Fibroblast of peridontal ligament (primary cell): ENCODE results near the gene ASIC4.

ENCODE experiments used
- DNase-seq: peaks from one replicate; pipeline ENCODE4 v3.0.0-alpha.2; 2010; ENCODE audit errors: extremely low read depth

The ASIC4 gene

DNA sequence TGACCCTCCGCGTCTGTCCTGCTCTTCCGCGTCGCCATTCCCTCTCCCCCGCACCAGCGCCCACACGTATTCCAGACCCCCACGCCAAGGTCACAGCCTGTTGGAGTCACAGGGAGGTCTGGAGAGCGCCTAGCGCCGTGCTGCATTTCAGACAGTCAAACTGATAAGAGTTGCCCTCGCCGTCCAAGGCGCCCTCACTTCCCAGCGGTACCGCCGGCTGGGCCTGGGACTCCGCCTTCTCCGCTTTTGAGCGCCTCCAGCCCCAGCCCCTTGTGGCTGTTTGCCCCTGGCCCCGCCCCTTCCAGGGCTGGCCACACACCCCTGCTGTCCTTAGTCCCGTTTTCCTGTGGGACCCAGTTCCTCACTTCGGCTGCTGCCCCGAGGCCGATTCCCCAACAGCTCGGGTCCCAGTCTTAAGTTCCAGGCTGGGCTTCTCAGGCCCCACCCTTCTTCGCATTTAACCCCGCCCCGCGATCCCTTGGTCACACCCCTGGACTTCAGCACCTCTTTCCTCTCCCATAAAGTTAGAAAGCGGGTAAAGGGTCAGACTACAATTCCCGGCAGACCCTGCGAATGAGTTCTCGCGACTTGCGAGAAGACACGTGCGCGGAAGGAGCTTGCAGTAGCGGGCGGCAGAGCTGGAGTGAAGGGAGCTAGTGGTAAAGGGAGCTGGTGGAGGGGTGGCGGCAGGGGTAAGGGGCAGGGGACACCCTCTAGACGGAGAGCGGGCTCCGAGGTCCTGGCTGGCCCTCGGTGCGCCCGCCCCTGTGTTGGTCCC lies 15.8 kb upstream of the ASIC4 start, which contains the start of gene GMPPA:
TSS of gene GMPPA (plus strand) at position 612 of the 778 bp plus-strand sequence. CDS start 1,085 bp downstream, outside the sequence.
- peak; percentile 99 for DNase-seq

GRCh38 chr2:219499058-219499307 lies 15.3 kb upstream of the ASIC4 start:
- no peak for DNase-seq

DNA sequence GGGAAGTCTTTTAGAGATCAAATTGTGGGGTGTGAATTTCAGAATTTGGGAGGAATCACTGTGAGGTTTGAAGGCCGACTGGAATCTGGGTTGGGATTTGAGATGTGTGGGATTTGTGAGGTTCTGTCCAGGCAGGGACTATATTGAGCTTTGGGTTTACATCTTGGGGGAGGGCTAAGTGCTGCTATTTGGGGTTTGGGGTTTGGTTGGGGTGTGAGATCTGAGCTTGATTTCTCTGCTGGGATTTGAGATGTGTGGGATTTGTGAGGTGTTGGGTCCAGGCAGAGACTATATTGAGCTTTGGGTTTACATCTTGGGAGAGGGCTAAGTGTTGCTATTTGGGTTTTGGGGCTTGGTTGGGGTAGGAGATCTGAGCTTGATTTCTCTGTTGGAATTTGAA lies 14.7 kb upstream of the ASIC4 start:
- no peak for DNase-seq

- DNase-seq: peak; percentile 29
These were observed 14.1 kb upstream of the ASIC4 start for GRCh38 chr2:219500135-219500534.

DNA sequence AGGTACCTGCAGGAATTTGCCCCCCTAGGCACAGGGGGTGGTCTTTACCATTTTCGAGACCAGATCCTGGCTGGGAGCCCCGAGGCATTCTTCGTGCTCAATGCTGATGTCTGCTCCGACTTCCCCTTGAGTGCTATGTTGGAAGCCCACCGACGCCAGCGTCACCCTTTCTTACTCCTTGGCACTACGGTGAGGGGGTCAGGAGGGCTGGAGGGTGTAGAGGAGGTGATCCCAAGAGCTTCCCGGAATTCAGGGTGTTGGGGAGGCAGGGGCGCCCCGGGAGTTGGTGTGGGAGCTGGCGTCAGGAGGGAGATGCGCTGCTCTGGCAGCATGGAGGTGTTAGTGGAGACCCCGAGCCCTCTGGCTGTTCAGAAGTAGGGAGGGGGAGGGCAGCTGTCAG lies 12.4 kb upstream of the ASIC4 start:
- no peak for DNase-seq

GRCh38 chr2:219502618-219503017 lies 11.7 kb upstream of the ASIC4 start:
- DNase-seq: no peak

DNA sequence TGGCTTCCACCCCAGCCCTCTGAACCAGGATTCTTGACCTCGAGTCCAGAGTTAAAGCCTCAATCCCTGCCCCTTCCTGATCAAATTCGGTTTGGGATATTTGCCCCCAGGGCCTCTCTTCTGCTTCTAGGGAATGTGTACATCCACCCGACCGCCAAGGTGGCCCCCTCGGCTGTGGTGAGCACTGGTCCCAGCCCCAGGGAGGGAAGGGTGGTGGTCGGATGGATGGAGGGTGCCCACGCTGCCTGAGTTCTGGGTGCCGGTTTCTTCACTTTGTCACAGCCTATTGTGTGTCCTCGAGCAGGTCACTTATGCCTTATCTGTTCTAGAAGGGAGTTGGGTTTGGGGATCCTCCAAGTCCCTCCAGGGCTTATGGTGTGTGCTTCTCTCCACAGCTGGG lies 8.7 kb upstream of the ASIC4 start:
- DNase-seq: no peak

DNA sequence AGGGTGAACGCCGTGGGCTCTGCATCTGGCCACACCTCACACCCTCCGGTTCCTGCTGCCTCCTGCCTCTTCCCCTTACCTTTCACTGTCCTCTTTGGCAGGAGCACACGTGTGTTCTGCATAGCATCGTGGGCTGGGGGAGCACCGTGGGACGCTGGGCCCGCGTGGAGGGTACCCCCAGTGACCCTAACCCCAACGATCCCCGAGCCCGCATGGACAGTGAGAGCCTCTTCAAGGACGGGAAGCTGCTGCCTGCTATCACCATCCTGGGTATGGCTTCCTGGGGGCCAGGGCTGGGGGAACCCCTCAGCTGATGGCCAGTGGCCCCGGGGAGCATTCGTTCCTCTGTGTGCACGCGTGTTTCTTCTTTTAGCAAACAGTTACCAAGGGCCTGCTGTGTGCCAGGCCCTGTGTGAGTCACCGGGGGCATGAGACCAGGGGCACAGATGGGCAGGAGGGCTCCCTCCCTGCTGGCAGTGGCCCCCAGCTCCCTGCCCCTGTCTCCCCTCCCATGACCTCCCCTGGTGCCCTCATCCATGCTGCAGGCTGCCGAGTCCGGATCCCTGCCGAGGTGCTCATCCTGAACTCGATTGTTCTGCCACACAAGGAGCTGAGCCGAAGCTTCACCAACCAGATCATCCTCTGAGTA lies 8.0 kb upstream of the ASIC4 start:
- DNase-seq: no peak

DNA sequence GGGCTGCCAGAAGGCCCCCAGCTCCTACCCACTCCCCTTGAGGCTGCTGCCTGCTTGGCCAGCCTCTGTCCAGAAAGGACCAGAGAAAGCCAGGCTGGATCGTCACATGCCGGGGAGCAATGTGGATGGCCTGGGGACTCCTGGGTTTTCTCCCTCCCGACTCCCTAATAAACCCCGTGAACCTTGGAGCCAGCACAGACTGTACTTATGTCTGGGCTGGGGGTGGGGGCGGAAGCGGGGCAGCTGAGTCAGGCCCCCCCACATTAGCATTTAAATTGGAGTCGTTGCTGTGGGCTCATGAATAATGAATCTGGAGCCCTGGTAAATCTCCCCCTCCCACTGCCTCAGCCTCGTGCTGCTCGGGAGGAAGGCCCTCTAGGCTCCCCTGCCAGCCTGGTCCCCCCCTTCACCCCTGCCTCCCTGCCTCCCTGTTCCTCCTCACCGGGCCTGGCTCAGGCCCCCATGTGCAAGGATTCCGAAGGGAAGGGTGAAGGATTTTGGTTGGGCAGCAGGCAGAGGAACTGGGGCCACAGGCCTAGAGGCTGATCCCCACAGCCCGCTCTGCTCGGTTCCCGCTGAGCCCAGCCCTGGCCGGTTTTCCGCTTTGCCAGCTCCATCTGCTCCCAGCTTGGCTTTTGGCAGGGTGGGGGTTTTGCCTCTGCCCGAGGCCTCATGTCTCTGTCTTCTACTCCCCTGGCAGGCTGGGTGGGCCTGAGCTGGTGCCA lies 7.3 kb upstream of the ASIC4 start:
- DNase-seq: no peak

DNA sequence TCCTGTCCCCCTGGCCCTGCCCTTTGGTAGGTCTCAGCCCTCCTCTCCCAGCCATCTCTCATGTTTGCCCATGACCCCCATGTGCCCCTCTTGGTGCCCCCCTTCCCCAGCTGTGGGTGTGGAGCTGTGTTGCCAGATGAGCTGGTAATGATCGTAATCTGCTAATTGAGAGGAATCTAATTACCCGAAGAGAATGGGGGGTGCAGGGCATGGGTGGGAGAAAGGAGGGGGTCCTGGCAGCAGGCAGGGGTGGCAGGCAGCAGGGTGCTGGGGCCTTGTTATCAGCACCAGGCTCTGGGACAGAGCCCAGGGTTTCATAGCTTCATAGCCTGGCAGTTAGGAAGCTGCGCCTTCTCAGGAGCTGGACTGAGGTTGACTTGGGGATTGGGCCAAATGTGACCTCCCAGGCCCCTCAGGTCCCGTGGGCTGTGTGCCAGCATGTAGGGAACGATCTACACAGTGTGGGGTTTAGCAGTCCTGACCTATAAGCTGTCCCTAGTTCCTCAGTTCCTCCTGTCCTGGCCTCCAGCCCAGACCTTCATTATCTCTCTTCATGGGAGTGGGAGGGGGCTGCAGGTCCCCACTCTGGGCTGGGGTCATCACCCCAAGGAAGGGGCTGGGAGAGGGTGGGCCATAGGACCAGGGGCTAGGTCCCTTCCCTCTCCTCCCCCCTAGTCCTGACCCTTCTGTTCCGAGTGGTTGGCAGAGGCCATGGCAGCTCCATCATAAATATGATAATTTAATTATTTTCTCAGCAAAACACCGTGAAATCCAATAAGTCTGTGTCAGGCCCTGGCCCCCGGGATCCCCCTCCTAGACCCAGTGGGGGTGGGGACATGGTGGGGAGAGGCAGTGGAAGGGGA lies 6.5 kb upstream of the ASIC4 start:
- no peak for DNase-seq

GRCh38 chr2:219508444-219508734 lies 5.9 kb upstream of the ASIC4 start:
- DNase-seq: no peak

- no peak for DNase-seq
These were observed 5.1 kb upstream of the ASIC4 start for GRCh38 chr2:219508971-219509779.

- DNase-seq: peak; percentile 45
These were observed 4.3 kb upstream of the ASIC4 start for GRCh38 chr2:219509780-219510511.

DNA sequence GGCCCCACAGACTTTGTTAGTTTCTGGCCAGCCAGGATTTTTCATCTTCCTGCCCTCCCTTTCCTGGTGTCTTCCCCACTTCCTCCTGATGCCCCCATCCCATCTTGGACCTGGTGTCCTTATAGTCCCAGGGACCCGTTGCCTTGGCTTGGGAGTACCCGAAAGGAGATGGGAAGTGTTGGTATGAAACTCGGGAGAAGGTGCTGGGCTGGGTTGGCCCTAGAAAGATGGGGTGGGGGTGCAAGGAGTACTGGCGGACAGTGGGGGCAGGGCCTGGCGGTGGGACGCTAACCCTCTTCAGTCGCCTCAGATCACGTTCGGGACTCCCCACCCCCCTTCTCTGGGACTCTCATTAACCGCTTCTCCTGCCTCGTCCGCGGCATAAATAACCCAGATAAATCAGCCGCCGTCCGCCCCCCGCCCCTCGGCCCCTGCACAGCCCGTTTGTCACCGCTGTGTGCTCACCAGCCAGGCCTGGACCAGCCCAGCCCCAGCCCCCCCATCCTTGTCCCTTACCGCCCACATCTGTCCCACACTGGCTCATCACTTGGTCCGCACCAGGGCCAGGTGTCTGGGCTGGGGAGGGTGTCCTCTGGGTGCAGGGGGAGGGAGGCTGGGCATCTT lies 3.7 kb upstream of the ASIC4 start:
- no peak for DNase-seq

GRCh38 chr2:219511547-219512325 lies 2.5 kb upstream of the ASIC4 start:
- no peak for DNase-seq

- no peak for DNase-seq
These were observed 1.6 kb upstream of the ASIC4 start for GRCh38 chr2:219512524-219513216.

- DNase-seq: no peak
These were observed 495 bp upstream of the ASIC4 start for GRCh38 chr2:219513787-219514186.

DNA sequence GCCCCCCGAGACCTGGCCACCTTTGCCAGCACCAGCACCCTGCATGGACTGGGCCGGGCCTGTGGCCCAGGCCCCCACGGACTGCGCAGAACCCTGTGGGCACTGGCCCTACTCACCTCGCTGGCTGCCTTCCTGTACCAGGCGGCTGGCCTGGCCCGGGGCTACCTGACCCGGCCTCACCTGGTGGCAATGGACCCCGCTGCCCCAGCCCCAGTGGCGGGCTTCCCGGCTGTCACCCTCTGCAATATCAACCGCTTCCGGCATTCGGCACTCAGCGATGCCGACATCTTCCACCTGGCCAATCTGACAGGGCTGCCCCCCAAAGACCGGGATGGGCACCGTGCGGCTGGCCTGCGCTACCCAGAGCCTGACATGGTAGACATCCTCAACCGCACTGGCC lies 554 bp downstream of the ASIC4 start:
- no peak for DNase-seq
